Astrocyte of the cerebellum (primary cell): ENCODE measurements around the gene HSPA12A.

ENCODE experiments used
- DNase-seq: peaks from one replicate; pipeline ENCODE4 v3.0.0-alpha.2; 2011; ENCODE audit warnings: low read depth
- H3K4me3 ChIP-seq: 2 replicates; pipeline ENCODE4 v1.5.1; 2011; ENCODE audit warnings: mild to moderate bottlenecking, low read depth, low read length, moderate library complexity
- CTCF ChIP-seq: IDR thresholded peaks from 2 replicates; pipeline ENCODE4 v1.5.1; 2012; ENCODE audit warnings: low read length, low read depth, moderate library complexity, mild to moderate bottlenecking; ENCODE audit errors: missing control alignments
- in situ Hi-C: cut with HindIII; loops from 2 replicates; pipeline ENCODE4 v1.10.0; 2017; ENCODE audit warnings: low sequenced_read_pairs

HSPA12A gene

GRCh38 chr10:116670706-116671105 lies 71.7 kb downstream of the HSPA12A start:
- in situ Hi-C loops = no loop called here
- no peak for DNase-seq
- no peak for TF ChIP-seq CTCF
- H3K4me3 ChIP-seq = no peak overlapping the region

GRCh38 chr10:116669832-116670644 lies 72.3 kb downstream of the HSPA12A start:
- TF ChIP-seq CTCF = no peak
- DNase-seq = no peak
- in situ Hi-C loops = no loop called here
- no peak overlapping the region for H3K4me3 ChIP-seq

GRCh38 chr10:116669080-116669479 lies 73.3 kb downstream of the HSPA12A start:
- DNase-seq = no peak
- H3K4me3 ChIP-seq = no peak overlapping the region
- in situ Hi-C loops = no loop called here
- TF ChIP-seq CTCF = no peak

DNA sequence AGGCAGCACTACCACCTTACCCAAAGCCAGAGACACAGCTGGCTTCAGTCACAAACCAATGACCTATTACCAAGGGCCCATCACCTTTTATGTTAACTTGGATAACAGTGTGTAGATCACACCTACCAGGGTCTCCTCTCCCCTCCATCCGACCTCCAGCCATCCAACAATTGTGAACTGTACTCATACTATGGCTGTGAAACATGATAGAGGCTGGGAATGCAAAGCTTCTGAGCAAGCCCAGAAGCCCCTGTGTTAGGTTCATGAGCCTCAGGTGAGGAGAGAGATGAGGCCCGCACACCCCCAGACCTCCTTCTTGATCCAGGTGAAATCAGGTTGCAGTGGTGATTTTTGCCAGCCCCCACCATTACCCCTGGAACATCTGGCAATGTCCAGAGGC lies 73.9 kb downstream of the HSPA12A start:
- TF ChIP-seq CTCF = no peak
- in situ Hi-C loops = no loop called here
- no peak overlapping the region for H3K4me3 ChIP-seq
- DNase-seq = no peak

DNA sequence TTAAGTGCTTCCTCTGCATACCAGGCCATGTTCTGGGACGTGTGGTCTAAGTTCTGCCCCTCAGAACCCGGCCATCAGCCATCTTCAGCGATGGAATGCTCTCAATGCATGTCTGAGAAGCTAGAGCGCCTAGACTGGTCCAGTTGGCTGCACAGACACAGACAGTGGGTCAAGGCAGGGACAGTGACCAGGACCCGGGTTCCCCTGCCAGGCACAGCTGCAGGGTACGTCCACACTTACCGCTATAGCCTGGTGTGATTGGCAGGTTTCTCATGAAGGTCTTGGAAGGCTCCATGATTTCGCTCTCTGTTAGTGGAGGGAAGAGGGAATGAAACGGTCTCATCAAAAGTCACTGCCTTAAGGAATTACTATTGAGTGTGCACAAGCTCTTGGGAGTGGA lies 74.3 kb downstream of the HSPA12A start:
- TF ChIP-seq CTCF = no peak
- in situ Hi-C loops = no loop called here
- no peak for DNase-seq
- H3K4me3 ChIP-seq = no peak overlapping the region

GRCh38 chr10:116667484-116667883 lies 74.9 kb downstream of the HSPA12A start:
- in situ Hi-C loops = no loop called here
- no peak for DNase-seq
- no peak overlapping the region for H3K4me3 ChIP-seq
- TF ChIP-seq CTCF = no peak
